NCI-H748 (cell line): ENCODE results near the gene KAZN.

Source experiments
- DNase-seq: peaks from one replicate; lab custom pipeline; 2025; ENCODE audit not compliant: unreplicated experiment; lab: John Stamatoyannopoulos, UW

Gene KAZN

DNA sequence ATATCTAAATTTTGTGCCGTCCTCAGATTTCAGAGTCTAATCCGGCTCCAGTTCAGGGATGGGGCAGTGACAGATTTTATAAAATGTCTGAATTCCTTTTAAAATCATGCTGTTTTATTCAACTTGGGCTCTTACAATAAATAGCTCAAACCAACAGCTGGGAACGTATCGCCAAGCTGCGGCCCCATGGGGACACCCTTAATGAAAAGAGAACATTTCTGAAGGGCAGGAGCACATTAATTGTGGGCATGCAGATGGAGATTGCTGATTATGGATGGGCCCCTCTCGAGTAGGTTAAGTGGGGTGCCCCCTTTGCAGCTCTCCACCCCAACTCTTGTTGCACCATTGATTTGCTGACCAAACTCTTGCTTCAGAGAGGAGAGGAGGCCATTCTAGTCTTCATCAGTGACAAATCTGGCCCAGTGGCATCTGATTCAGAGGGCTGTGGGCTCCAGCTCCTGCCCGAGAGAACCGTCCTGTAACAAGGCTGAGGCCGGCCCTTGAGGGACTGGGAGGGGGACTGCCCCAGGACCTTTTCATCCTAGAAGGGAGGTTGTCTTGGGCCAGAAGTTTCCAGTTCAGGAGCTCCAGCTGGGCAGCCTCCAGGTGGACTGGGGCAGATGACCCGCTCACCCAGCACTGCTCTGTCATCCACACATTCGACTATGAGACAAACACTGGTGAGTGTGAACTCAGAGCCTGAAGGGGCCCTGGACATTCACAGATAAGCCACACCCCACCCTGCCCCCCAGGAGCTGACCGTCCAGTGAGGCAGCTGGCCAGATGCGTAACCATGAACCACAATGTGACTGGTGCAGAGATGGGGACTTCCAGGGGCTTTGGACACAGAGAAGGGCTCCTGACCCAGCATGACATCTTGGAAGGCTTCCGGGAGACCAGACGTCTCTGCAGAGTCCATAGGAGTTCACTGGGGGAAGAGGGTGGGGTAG, 500.0 kb downstream of the KAZN start:
- DNase-seq: no peak

DNA sequence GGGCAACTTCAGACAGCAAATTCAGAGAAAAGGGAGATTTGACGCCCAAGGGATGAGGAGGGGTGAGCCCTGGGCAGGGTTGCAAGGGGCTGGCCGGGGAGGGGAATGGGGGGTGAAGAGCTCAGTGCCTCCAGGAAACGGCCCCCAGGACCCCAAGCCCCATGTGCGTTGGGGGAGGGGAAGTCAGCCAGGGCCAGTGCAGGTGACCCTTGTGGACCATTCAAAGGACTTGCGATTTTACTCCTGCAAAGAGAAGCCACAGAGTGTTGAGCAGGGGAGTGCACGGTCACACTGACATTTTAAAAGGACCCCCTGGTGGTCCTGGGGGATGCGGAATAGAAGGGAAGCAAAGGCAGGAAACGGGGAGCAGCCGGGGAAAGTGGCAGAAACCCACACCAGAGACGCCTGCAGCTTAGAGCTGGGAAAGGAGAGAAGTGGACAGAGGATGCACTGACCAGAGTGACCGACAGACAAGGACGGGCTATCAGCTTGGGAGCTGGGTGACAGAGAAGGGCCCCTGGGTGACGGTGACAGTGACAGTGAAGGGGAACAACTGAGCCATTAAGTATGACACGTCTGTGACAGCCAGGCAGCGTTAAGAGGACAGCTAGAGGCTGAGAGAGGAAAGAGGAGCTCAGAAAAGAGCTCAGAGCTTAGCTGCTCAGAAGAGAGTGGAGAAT, 501.1 kb downstream of the KAZN start:
- no peak for DNase-seq

DNA sequence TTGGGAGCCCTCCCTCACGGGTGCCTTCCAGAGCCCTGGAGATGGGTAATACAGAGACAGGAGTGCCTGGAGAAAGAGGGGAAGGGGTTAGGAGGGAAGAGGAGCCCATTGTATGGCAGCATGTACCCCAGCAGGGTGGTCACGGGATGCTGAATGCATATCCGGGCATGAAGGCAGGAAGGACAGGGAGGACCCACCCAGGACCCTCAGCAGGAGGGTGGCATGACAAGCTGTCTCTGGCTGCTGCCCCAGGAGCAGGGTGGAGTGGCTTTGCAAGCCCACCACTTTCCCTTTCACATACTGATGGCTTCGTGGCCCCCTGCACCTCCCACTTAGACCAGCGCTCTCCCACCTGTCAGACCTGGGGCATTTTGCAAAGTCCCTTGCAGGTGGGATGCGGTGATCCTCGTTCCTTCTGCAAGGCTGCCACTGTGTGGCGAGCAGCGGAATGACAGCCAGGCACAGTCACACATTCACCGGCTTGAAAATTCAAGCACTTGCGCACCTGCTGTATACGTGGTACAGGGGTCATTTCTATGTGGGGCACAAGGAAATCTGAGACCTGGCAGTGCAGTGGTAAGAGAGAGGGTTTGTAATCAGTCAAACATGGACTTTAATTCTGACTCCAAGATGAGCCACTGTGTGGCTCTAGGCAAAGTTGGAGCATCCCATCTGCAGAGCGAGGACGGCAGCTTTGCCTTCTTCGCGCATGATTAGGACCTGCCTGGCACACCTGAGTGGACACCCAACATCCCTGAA, 501.8 kb downstream of the KAZN start:
- peak; percentile 61 for DNase-seq

DNA sequence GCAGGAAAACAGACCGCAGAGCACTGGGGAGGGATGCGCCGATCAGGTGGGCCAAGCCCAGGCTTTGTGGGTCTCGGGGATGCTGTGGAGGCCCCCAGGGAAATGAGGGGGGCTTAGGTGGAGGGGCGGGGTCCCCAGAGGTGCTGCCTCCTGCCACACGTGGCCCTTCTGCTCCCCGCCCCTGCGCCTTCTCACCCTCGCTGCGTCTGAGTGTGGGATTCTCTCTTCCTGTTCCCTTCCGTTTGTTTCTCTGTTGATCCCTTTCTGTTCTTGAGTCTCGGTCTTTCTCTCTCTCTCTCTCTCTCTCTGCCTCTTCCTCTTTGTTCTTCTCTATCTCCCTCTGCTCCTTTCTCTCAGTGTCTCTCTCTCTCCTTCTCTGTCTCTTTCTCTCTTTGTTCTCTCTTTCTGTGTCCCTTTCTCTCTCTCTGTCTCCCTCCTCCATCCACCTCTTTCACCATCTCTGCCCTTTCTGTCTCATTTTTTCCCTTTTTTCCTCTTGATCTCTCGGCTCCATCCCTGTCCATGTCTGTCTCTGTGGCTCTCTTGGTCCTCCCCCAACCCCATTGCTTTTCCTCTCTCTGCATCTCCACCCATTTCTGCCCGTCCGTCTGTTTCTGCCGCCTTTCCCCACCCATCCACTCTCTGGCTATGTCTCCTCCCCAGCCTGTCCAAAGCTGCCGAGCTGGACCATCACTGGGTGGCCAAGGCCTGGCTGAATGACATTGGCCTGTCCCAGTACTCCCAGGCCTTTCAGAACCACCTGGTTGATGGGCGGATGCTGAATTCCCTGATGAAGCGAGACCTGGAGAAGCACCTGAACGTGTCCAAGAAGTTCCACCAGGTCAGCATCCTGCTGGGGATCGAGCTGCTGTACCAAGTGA, 502.6 kb downstream of the KAZN start:
- no peak for DNase-seq

DNA sequence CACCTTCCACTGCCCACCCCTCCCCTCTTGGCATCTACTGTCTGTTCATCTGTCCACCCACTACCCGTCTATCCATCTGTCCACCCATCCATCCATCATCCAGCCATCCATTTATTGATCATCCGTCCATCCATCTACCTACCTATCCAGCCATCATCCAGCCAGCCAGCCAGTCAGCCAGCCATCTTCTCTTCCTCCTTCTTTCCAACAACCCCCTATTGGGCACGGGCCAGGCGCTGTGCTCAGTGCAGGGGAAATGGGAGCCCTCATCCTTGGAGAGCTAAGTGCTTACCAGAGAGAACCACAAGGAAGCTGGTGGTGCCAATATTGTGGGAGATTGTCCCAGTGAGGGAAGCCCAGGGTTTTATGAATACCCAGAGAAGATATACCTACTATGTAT, 503.3 kb downstream of the KAZN start:
- DNase-seq: no peak

DNA sequence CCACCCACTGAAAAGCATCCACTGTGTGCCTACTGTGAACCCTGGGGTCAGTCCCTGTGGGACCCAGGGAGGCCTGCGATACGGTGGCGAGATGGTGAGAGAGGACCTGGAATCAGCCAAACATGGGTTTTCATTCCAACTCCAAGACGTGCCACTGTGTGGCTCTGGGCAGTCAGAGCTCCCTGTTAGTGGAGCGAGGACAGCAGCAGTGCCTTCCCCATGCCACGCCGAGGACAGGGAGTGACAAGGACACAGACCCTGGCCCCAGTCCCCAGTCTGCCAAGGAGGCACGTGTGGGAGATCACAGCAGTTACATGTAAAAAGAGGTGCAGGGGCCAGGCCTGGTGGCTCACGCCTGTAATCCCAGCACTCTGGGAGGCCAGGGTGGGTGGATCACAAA, 504.2 kb downstream of the KAZN start:
- DNase-seq: no peak

DNA sequence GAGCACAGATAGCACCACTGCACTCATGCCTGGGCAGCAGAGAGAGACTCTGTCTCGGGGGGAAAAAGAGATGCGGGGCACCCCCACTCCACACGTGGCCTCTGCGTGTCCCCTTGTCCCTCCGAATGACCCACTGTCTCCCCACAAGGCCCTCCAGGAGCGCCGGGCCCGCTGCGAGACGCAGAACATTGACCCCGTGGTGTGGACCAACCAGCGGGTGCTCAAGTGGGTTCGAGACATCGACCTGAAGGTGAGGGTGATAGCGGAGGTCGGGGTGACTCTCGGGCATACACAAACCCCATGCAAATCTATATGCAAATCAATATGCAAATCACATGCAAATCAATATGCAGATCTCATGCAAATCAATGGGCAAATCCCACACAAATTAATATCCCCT, 504.7 kb downstream of the KAZN start:
- no peak for DNase-seq

DNA sequence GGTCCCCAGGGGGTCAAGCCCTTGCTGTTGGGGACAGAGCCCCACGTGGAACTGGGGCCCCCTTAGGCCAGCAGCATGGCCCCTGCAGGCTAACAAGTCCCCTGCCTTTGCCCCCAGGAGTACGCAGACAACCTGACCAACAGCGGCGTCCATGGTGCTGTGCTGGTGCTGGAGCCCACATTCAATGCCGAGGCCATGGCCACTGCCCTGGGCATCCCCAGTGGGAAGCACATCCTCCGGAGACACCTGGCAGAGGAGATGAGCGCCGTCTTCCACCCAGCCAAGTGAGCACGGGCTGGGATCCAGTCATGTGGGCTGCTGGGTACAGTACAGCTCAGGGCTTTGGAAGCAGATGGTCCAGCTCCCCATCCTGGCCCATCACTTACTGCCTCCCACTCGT, 505.4 kb downstream of the KAZN start:
- DNase-seq: no peak

DNA sequence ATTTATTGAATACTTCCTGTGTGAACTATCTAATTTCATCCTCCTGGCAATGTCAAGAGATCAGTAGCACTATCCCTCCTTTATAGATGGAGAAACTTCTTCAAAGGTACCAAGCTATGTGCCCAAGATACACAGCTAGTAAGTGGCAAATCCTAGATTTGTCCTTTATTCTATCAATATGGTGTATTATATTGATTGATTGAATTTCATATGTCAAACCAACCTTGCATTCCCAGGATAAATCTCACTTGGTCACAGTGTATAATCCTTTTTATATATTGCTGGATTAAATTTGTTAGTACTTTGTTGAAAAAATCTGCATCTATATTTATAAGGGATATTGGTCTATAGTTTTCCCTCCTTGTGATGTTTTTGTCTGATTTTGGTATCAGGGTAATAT, 506.3 kb downstream of the KAZN start:
- DNase-seq: no peak

DNA sequence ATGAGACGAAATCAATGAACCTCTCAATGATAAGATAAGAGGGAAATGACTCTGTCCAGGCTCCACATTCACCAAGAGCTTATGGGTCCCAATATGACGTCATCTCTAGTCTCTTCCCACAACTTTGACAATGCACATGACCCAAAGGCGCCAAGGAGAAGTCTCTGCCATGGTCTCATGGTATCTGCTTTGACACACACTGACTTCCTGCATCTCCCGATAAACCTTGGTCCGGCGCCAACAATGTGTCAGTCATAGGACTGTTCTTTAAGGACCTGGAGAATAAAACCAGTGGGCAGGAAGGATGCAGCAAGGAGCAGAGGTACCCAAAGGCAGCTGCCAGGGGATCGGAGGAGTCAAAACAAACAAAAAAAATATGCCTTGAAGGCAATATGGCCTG, 508.1 kb downstream of the KAZN start:
- DNase-seq: no peak

DNA sequence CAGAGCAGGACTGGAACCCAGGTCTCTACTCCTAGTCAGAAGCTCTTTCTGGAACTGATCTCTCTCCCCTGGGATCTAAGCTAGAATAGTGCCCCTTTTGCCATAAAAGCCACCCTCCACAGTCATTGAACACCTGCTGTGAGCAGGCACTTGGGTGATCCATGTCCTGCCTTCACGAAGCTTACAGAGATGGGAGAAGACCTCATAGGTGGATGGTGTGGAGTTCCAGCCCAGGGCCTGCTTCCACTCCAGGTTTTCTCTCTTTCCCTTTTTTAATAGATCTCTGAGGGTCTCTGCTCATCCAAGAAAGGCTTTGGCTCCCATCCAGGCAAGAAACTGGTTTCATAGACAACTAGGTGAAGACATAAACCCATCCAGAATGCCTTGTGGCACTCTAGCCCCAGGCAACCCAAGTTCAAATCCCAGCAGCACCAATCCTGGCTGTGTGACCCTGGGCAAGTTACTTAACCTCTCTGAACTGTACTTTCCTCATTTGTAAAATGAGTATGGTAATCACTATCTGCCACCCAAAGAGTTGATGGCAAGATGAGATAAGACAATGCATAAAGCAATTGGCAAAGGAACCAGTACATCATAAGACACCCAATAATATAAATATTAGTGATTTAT, 508.7 kb downstream of the KAZN start:
- DNase-seq: no peak

DNA sequence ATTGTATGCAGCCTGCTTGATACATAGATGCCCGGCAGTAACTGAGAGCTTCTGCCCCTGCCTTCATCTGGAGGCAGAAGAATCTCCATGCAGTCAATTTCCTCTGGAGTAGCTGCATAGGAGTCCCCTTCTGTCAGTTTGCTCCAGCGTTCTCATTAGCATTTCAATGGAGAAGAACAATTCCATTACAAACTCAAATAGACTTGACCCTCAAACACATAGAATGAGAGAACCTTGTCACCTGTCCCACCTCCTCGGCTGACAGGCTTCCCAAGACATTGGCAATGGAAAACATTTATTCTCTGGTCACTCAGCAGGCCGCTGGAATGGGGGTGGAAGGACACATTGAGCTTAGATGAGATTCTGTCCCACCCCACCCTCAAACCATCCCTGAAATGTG, 509.4 kb downstream of the KAZN start:
- no peak for DNase-seq

DNA sequence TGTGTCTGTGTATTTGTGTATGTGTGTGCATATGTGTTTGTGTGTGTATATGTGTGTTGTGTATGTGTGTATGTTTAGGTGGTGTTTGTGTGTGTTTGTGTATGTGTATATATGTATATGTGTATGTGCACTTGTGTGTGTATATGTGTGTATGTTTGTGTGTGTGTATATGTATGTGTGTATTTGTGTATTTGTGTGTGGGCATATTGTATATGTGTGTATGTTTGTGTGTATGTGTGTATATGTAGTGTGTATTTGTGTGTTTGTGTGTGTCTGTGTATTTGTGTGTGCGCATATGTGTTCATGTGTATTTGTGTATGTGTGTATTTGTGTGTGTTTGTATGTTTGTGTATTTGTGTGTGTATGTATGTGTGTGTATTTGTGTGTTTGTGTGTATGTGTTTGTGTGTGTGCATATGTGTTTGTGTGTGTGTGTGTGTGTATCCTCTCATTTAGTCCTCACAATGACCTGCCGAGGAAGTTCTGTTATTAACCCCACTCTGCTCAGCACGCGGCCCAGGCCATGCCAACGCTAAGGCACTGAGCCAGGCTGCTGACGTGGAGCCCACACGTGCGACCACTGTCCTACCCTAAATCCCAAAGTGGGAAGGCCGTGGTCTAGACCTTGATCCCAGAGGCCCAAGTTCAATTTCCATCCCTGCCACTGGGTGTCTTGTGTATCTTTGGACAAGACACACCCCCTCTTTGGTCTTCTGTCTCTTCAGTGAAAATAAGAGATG, 511.8 kb downstream of the KAZN start:
- DNase-seq: no peak

DNA sequence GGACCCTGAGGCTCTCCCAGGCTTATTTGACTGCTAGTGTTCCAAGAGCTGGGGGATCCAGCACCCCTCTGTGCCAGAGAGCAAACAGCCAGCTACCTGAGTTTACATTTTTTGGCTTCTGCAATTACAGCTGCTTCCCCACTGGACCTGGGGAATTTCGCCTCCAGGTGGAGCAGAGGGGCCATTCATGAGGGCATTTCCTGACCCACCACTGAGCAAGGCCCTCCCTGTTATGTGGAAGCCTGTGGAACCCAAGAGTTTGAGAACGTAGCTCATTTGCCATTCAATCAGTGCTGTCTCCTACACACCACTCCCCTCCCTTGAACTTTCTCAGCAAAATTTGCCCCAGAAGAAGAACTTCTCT, 512.4 kb downstream of the KAZN start:
- DNase-seq: no peak

DNA sequence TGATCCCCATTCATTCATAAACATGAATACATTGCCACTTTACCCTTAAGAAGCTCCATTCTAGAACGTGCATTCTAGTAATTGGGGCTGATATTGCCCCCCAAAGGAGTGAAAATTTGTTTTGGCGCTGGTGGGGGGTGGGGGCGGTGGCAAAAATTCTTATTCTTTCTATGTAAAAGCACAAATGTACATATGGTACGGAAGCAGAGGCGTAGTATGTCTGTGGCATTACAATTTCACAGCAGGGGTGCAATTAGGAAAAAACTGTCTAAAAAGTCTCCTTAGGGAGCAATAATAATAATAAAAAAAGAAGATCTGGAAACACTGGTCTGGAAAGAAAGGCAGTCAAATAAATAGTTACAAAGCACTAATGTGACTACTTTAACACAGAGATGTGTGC, 514.7 kb downstream of the KAZN start:
- DNase-seq: no peak

DNA sequence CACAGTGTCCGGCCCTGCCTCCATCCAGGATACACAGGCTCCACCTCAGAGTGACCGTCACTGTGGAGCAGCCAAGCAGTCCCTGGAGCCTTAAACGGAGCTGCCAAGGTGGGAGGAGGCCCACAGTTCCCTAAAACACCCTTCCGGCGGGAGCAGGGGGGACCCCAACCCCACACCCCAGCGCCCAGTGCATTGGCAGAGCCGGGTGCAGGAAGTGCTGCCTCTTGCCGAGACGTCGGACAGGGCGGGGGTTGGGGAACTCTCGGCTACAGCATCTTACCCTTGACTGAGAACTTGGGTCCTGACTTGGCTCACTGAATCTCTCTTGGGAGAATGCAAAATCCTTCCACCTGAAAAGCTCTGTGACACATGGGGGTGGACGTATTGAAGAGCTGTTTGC, 516.4 kb downstream of the KAZN start:
- no peak for DNase-seq

DNA sequence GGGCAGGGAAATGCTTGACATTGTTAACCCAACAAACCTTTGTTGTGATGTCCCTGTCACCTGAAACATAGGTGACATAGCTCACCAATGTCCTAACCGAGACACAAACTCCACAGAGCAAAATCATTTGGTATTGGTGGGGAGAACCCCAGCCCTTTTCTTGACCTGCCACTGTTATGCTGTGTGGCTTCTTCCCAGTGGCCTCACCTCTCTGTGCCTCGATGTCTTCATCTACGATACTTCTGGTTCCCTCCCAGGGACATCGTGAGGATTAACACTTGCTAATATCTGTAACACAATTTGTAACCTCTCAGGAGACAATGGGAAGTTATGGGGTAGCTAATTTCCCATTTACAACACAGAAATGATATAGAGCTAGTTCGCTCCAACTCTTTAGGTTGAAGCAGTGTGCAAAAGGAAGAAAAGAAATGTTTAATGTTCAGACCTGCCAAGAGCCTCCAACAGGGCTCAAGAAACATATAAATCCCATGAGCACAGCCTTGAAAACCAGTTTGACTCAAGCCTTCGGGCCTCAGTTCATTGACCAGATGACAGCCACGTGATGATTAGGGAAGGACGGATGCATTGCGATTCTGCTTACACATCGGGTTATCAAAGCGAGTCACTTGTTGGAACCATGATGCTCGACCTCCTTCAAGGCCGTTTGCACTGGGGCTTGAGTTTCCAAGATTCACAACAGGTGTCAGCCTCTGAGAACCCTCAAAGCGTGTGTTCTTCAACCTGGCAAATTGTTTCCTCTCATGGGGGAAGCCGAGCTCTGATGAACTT, 517.3 kb downstream of the KAZN start:
- no peak for DNase-seq

DNA sequence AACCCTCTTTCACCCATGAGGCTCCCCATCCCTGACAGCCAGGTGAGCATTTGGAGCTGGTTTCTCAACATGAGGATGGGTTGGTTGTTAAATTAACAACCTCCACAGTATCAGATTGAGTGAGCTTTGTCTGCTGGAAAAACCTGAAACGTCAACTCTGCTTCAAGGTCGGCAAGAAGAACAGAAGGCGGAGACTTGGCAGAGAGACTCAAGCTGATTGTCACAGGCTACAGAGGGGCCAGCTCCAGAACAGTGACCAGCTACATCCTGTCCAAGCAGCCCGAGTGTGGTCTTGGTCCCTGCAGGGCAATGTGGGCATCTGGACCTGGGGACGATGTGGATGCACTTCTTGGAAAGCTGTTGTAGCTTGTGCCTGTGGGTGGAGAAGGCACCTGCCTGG, 518.5 kb downstream of the KAZN start:
- no peak for DNase-seq
